ENCODE results near the gene PJVK.
"Not testable (repeated sequence)": the region's sequence is repeated elsewhere in the genome, so short reads cannot be mapped to it uniquely, and the experiment has no call there.

PJVK gene

DNA sequence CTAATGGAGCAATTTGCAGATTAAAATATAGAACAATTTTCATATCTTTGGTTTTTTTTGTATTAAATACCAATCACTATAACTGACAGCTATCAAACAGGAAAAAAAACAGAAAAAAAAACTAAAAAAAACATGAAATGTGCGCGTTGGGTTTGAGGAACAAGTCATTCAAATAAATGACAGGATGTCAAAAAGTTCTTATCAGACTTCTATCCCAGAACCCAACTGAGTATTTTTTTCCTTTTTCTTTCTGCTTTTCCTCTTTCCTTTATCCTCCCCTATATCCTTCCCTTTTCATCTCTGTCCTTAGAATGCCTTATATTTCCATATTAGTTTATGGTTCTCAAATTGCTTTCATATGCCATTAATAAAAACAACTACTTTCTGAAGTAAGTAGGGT is 14.5 kb upstream of the PJVK start:
- Histone ChIP-seq H3K9ac (ENCODE audit: low read depth, low read length) (no peak overlapping the region), H3K4me3 (ENCODE audit: low read depth, low read length) (no peak overlapping the region), H3K27me3 (ENCODE audit: control insufficient read depth, insufficient read depth, low read length) (no peaks in the 10 kb centered on the region), H3K9me3 (ENCODE audit: control insufficient read depth, insufficient read depth, low read length) (no peaks in the 10 kb centered on the region), H3K27ac (ENCODE audit: low read depth, low read length) (no peak overlapping the region), H3K36me3 (ENCODE audit: control insufficient read depth, insufficient read depth, low read length) (peaks cover 95% of the 10 kb centered on the region), H3K4me1 (ENCODE audit: control insufficient read depth, insufficient read depth, low read length) (peaks cover 9% of the 10 kb centered on the region; the same call in 1 of the 2 replicates)

DNA sequence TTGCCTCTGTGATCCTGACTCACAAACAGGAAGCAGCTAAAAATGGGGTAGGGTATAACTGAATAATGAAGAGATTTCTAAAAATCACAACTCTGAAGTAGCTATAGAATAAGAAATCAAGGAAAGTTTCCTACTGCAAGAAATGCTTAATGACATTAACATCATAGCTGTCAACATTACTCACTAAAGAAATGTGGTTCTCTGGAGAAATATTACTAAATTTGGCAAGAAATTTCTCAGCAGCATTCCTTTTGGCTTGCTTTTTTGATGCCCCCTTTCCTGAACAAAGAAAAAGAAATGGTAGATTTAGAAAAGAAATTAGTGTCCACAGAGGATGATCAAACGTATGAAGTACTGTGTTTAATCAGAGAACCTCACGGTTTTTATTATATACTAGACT is 9.8 kb upstream of the PJVK start:
- no peak overlapping the region for H3K4me3 ChIP-seq (ENCODE audit: low read depth, low read length)
- no peak overlapping the region for H3K9ac ChIP-seq (ENCODE audit: low read depth, low read length)
- H3K27me3 ChIP-seq (ENCODE audit: control insufficient read depth, insufficient read depth, low read length) = no peaks in the 10 kb centered on the region
- H3K4me1 ChIP-seq (ENCODE audit: control insufficient read depth, insufficient read depth, low read length) = peaks cover 9% of the 10 kb centered on the region; the same call in 1 of the 2 replicates
- H3K27ac ChIP-seq (ENCODE audit: low read depth, low read length) = no peak overlapping the region
- H3K9me3 ChIP-seq (ENCODE audit: control insufficient read depth, insufficient read depth, low read length) = no peaks in the 10 kb centered on the region
- peaks cover 94% of the 10 kb centered on the region for H3K36me3 ChIP-seq (ENCODE audit: control insufficient read depth, insufficient read depth, low read length)

DNA sequence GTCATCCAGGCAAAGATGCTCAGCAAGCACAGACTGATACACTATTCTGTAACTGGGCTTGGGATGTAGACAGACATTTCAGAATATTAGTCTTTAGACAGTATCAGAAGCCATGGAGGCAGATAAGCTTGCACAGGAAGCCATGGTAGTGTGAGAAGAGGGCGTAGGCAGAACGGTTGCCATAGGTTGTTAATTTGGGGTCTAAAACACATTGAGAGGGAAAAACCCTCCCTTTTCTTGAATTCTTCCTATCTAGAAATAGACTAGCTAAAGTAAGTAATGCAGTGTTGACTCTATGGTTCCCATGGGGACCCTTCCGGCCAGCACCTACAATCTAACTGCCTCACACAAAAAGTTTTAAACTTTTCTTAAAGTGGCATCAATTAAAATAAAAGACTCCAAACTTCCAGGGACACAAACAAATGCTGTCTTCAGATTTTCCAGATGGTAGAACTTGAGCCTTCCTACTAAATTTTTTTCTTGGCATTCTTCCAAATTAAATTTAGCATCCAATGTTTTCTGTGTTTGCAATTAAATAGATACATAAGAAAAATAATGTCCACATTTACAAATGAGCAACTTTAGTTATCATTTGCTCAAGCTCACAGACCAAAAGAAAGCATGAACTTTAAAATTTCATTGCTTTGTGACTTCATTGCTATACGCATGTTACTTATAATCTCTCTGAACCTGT is 2.1 kb upstream of the PJVK start:
- H3K9ac ChIP-seq (ENCODE audit: low read depth, low read length) = no peak overlapping the region

DNA sequence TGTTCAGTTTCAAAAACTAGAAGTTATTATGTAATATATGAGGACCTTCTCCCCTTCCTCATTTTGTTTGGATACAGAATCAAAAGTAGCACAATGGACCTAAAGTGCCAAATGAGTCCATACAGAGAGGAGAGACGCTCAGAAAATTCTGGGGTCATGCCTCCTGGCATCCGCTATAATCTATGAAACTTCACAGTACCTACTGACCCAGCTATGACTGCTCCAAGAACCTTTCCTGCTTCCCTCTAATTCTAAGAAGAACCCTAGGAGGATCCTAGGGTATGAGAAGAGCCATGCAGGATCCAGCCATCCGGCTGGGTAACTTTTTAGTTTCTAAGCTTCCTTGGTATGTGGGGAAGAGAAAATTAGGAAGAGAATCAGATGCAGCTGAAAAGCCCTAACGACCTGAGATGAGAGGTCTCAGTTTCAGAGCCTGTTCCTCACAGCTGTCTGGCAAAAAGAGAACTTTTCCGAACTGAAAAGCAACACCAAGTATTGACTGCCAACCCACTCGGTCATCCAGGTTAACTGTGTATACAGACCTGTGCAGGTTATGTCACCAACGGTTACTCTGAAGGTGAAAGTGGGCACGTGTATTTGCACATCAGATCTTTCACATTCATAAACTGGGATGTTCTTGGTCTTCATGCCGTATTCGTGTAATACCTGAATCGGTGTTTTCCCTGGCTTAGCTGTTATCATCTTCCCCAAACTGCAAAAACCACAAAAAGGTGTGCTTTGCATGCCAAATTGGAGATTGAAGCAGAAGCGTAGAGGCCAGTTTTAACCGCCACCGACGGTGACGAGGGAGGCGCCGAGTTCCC is 1.3 kb upstream of the PJVK start:
- peaks cover 11% of the 10 kb centered on the region; the same call in 1 of the 2 replicates for H3K4me1 ChIP-seq (ENCODE audit: control insufficient read depth, insufficient read depth, low read length)
- peak overlapping the region; percentile 88 for H3K9ac ChIP-seq (ENCODE audit: low read depth, low read length)
- H3K27me3 ChIP-seq (ENCODE audit: control insufficient read depth, insufficient read depth, low read length) = no peaks in the 10 kb centered on the region
- H3K36me3 ChIP-seq (ENCODE audit: control insufficient read depth, insufficient read depth, low read length) = peaks cover 35% of the 10 kb centered on the region
- H3K9me3 ChIP-seq (ENCODE audit: control insufficient read depth, insufficient read depth, low read length) = no peaks in the 10 kb centered on the region
- H3K27ac ChIP-seq (ENCODE audit: low read depth, low read length) = peak overlapping the region; percentile 100
- H3K4me3 ChIP-seq (ENCODE audit: low read depth, low read length) = peak overlapping the region; percentile 89

More for the DNA sequence above, 2.1 kb upstream of the PJVK start:
- H3K4me1 ChIP-seq (ENCODE audit: control insufficient read depth, insufficient read depth, low read length) = peaks cover 11% of the 10 kb centered on the region; the same call in 1 of the 2 replicates
- H3K36me3 ChIP-seq (ENCODE audit: control insufficient read depth, insufficient read depth, low read length) = peaks cover 43% of the 10 kb centered on the region
- H3K27me3 ChIP-seq (ENCODE audit: control insufficient read depth, insufficient read depth, low read length) = no peaks in the 10 kb centered on the region
- H3K4me3 ChIP-seq (ENCODE audit: low read depth, low read length) = peak overlapping the region; percentile 89
- H3K9me3 ChIP-seq (ENCODE audit: control insufficient read depth, insufficient read depth, low read length) = no peaks in the 10 kb centered on the region
- no peak overlapping the region for H3K27ac ChIP-seq (ENCODE audit: low read depth, low read length)

DNA sequence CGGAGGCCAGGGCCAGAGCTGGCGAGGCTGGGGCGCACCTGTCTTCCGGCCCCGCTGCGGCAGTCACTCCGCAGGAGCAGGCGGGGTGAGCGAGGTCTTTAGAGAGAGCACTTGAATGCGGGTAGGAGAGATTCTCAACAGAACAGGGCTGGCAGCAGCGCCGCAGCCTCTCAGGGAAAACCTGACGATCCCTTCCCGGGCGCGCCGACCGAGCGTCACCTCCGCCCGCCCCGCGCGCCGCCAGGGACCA is 729 bp upstream of the PJVK start:
- Histone ChIP-seq H3K27me3 (ENCODE audit: control insufficient read depth, insufficient read depth, low read length) (no peaks in the 10 kb centered on the region), H3K36me3 (ENCODE audit: control insufficient read depth, insufficient read depth, low read length) (peaks cover 29% of the 10 kb centered on the region), H3K4me1 (ENCODE audit: control insufficient read depth, insufficient read depth, low read length) (peaks cover 11% of the 10 kb centered on the region; the same call in 1 of the 2 replicates), H3K9me3 (ENCODE audit: control insufficient read depth, insufficient read depth, low read length) (no peaks in the 10 kb centered on the region), H3K4me3 (ENCODE audit: low read depth, low read length) (peak overlapping the region; percentile 89), H3K9ac (ENCODE audit: low read depth, low read length) (peak overlapping the region; percentile 88), H3K27ac (ENCODE audit: low read depth, low read length) (peak overlapping the region; percentile 100)

DNA sequence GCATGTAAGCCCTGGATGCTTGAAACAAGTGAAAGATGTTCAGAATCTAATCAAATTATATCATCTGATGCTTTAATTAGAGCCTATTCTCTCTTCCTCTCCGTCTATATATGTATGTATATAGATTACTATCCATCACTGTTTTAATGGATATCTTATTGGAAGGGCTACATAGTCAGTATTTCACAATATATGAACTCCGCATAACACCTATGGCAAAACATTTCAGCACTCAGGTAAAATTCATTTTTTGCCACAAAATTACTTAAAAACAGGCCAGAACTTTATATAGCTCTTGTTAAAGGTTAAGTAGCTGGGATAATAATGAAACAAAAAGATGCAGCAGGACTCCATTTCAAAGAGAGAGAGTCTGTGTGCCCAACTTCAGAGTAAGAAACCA is 1.2 kb downstream of the PJVK start:
- H3K9ac ChIP-seq (ENCODE audit: low read depth, low read length) = no peak overlapping the region
- H3K27me3 ChIP-seq (ENCODE audit: control insufficient read depth, insufficient read depth, low read length) = no peaks in the 10 kb centered on the region
- H3K36me3 ChIP-seq (ENCODE audit: control insufficient read depth, insufficient read depth, low read length) = peaks cover 17% of the 10 kb centered on the region
- H3K9me3 ChIP-seq (ENCODE audit: control insufficient read depth, insufficient read depth, low read length) = no peaks in the 10 kb centered on the region
- no peak overlapping the region for H3K27ac ChIP-seq (ENCODE audit: low read depth, low read length)
- H3K4me1 ChIP-seq (ENCODE audit: control insufficient read depth, insufficient read depth, low read length) = peaks cover 11% of the 10 kb centered on the region; the same call in 1 of the 2 replicates
- no peak overlapping the region for H3K4me3 ChIP-seq (ENCODE audit: low read depth, low read length)

DNA sequence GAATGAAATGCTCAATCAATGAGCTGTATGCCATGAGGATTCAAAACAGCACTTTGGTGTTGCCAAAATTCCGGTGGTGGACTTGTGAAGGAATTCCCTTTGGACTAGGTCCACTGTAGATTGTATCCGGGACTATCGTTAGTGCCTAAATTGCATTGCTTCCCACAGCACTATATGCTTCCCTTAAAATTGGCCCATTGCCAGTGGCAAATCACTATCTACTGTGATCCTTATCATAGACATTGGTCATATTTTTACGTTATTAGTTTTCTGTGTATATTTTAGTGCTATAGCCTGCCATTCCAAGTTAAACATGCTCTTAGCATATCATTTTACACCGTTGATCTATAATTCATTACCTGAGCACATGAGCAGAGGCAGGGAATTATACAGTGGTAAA is 1.7 kb downstream of the PJVK start:
- Histone ChIP-seq H3K9me3 (ENCODE audit: control insufficient read depth, insufficient read depth, low read length) (no peaks in the 10 kb centered on the region), H3K27me3 (ENCODE audit: control insufficient read depth, insufficient read depth, low read length) (no peaks in the 10 kb centered on the region), H3K4me3 (ENCODE audit: low read depth, low read length) (no peak overlapping the region), H3K9ac (ENCODE audit: low read depth, low read length) (no peak overlapping the region), H3K36me3 (ENCODE audit: control insufficient read depth, insufficient read depth, low read length) (peaks cover 13% of the 10 kb centered on the region), H3K4me1 (ENCODE audit: control insufficient read depth, insufficient read depth, low read length) (peaks cover 11% of the 10 kb centered on the region; the same call in 1 of the 2 replicates), H3K27ac (ENCODE audit: low read depth, low read length) (no peak overlapping the region)

DNA sequence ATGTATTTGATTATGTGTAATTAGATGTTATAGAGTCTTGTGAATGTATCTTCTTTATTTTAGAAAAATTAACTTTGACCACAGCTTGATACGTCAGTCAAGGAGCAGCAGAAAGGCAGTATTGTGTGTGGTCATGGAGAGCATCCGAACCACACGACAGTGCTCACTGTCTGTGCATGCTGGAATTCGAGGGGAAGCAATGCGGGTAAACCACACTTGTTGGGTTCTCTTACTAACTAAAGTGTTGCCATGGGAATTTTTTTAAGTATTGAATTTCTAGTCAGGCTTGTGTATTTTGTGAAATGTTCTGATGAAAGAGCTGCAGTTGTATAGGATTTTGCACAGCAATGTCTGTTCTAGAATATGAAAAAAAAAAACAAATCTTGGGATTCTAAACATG is 4.8 kb downstream of the PJVK start:
- Histone ChIP-seq H3K27ac (ENCODE audit: low read depth, low read length) (no peak overlapping the region), H3K4me1 (ENCODE audit: control insufficient read depth, insufficient read depth, low read length) (0 out of 2 replicates have a peak, but pooled peaks cover 2% of the 10 kb centered on the region), H3K36me3 (ENCODE audit: control insufficient read depth, insufficient read depth, low read length) (no peaks in the 10 kb centered on the region), H3K4me3 (ENCODE audit: low read depth, low read length) (no peak overlapping the region), H3K9me3 (ENCODE audit: control insufficient read depth, insufficient read depth, low read length) (no peaks in the 10 kb centered on the region), H3K9ac (ENCODE audit: low read depth, low read length) (no peak overlapping the region), H3K27me3 (ENCODE audit: control insufficient read depth, insufficient read depth, low read length) (no peaks in the 10 kb centered on the region)

DNA sequence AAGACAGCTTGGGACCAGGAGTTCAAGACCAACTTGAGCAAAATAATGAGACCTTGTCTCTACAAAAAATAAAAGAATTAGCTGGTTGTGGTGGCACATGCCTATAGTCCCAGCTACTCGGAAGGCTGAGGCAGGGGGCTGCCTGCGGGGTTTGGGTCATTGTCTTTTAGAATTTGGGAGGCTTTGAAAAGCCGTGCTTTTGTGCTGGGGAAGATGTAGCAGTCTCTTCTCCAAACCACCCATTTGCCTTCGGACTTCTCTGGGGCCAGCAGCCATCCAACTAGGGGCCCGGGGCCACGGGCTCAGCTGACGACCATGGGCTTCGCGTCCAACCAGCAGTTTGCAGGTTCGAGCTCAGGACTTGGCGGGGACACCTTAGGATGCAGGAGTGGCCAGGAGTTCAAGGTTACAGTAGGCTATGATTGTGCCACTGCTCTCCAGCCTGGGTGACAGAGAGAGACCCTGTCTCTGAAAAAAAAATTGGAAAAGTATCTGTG is 6.3 kb downstream of the PJVK start:
- Histone ChIP-seq H3K27me3 (ENCODE audit: control insufficient read depth, insufficient read depth, low read length) (no peaks in the 10 kb centered on the region), H3K36me3 (ENCODE audit: control insufficient read depth, insufficient read depth, low read length) (no peaks in the 10 kb centered on the region), H3K27ac (ENCODE audit: low read depth, low read length) (no peak overlapping the region), H3K9me3 (ENCODE audit: control insufficient read depth, insufficient read depth, low read length) (no peaks in the 10 kb centered on the region), H3K4me3 (ENCODE audit: low read depth, low read length) (no peak overlapping the region), H3K9ac (ENCODE audit: low read depth, low read length) (no peak overlapping the region), H3K4me1 (ENCODE audit: control insufficient read depth, insufficient read depth, low read length) (no peaks in the 10 kb centered on the region)

DNA sequence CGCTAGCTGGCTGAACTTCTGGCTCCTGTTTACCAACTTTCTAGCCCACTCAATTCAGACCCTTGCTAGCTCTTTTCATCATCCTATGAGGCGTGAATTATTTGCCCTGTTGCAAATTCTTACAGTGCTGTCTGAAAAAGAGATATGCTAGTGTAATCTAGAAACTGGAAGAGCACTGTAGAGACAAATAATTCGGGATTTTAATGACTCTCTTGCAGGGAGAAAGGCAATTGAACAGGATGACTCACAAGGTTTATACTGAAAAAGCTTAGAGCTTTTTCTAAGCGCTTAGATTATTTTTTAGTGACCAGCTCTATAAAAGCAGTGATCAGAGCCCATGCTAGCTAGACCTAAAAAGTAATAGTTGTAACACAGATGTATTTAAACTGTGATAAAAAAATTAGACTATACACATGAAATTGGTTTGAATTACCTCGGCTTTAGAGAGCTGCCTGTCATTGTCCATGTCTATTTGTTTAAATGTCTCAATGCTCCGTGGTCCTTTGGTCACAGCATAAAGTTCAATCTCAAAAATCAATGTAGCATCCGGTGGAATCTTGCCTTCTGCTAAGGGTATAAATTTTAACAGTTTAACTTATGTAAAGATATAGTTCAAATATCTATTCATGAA is 18.2 kb downstream of the PJVK start:
- Histone ChIP-seq H3K27ac (ENCODE audit: low read depth, low read length) (no peak overlapping the region), H3K9ac (ENCODE audit: low read depth, low read length) (no peak overlapping the region), H3K4me1 (ENCODE audit: control insufficient read depth, insufficient read depth, low read length) (no peaks in the 10 kb centered on the region), H3K9me3 (ENCODE audit: control insufficient read depth, insufficient read depth, low read length) (no peaks in the 10 kb centered on the region), H3K27me3 (ENCODE audit: control insufficient read depth, insufficient read depth, low read length) (no peaks in the 10 kb centered on the region), H3K4me3 (ENCODE audit: low read depth, low read length) (no peak overlapping the region), H3K36me3 (ENCODE audit: control insufficient read depth, insufficient read depth, low read length) (no peaks in the 10 kb centered on the region)

DNA sequence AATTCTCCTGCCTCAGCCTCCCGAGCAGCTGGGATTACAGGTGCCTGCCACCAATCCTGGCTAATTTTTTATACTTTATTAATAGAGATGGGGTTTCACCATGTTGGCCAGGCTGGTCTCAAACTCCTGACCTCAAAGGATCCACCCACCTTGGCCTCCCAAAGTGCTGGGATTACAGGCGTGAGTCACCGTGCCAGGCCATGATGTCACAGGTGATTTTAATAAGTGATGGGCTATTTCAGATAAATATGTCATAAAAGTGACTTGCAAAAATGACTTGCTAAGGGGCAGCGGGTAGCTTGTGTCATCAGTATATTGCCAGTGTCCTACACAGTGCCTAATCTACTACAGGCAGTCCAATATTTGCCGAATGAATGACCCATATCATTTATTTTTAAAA is 20.1 kb downstream of the PJVK start:
- not testable (repeated sequence) for H3K27ac ChIP-seq (ENCODE audit: low read depth, low read length); H3K36me3 ChIP-seq (ENCODE audit: control insufficient read depth, insufficient read depth, low read length); H3K9me3 ChIP-seq (ENCODE audit: control insufficient read depth, insufficient read depth, low read length); H3K9ac ChIP-seq (ENCODE audit: low read depth, low read length); H3K4me1 ChIP-seq (ENCODE audit: control insufficient read depth, insufficient read depth, low read length); H3K27me3 ChIP-seq (ENCODE audit: control insufficient read depth, insufficient read depth, low read length); H3K4me3 ChIP-seq (ENCODE audit: low read depth, low read length)

All from HUES48 (cell line).